HFF-Myc (cell line): ENCODE measurements around the gene PRORP.
"Not testable (repeated sequence)": the region's sequence is repeated elsewhere in the genome, so short reads cannot be mapped to it uniquely, and the experiment has no call there.

Experiments used
- DNase-seq: peaks from one replicate; pipeline ENCODE4 v3.0.0-alpha.2; 2011; ENCODE audit warnings: low read depth; ENCODE audit errors: extremely low read depth
- H3K4me3 ChIP-seq: replicated peaks from 2 replicates; pipeline ENCODE4 v1.5.1; 2011; ENCODE audit warnings: low read depth, mild to moderate bottlenecking, control low read depth, low read length
- TF ChIP-seq, protein P1 (sequence below): IDR thresholded peaks from 2 replicates; pipeline ENCODE4 v1.5.1; 2012; ENCODE audit warnings: mild to moderate bottlenecking, low read depth, low read length, control low read depth; ENCODE audit errors: missing control alignments

PRORP gene

DNA sequence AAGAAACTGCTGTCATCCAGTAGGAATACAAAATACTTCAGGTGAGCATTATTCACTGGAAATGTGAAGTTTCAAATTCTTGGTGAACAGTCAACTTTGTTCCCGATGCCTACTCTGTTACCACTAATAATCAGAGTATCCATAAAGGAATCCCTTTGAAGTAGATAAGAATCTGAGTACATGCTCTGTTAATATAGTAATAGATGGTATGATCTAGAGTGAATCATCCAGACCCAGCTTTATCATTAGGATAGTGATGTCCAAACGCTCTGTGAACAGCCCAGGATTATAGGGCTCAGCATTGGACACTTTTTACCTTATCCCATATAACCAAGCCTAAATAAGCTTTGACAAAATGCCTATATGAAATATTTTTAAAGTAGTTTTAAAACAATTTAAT lies 33.8 kb upstream of the PRORP start:
- no peak for DNase-seq
- no peak overlapping the region for H3K4me3 ChIP-seq
- TF ChIP-seq, protein P1, sequence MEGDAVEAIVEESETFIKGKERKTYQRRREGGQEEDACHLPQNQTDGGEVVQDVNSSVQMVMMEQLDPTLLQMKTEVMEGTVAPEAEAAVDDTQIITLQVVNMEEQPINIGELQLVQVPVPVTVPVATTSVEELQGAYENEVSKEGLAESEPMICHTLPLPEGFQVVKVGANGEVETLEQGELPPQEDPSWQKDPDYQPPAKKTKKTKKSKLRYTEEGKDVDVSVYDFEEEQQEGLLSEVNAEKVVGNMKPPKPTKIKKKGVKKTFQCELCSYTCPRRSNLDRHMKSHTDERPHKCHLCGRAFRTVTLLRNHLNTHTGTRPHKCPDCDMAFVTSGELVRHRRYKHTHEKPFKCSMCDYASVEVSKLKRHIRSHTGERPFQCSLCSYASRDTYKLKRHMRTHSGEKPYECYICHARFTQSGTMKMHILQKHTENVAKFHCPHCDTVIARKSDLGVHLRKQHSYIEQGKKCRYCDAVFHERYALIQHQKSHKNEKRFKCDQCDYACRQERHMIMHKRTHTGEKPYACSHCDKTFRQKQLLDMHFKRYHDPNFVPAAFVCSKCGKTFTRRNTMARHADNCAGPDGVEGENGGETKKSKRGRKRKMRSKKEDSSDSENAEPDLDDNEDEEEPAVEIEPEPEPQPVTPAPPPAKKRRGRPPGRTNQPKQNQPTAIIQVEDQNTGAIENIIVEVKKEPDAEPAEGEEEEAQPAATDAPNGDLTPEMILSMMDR = no peak

DNA sequence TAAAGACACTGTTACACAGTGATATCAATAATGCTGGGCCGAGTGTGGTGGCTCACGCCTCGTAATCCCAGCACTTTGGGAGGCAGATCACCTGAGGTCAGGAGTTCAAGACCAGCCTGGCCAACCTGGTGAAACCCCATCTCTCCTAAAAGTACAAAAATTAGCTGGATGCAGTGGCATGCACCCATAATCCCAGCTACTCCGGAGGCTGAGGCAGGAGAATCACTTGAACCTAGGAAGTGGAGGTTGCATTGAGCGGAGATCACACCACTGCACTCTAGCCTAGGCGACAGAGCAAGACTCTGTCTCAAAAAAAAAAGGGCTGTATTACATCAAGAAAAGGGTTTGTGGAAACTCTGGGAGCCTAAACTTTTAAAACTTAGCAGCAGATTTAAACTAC lies 27.7 kb upstream of the PRORP start:
- not testable (repeated sequence) for H3K4me3 ChIP-seq, DNase-seq

DNA sequence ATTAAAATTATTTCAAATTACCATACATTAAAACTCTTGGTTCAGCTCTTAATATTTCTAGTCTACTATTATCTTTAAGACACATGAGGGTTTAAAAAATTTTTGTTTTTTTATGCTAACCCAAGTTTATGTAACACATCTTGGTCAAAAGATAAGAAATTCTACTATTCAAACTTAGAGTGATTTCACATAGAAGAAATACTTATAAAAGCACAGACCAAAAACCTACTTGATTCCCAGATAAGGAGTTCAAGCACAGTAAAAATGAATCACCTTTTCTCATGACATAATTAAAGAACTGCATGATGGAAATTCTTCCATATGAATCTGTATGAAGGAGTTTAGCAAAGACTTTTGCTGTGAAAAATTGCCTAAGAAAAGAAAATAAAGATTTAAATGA lies 14.5 kb upstream of the PRORP start:
- no peak for DNase-seq
- H3K4me3 ChIP-seq = no peak overlapping the region
- TF ChIP-seq, protein P1 = no peak

DNA sequence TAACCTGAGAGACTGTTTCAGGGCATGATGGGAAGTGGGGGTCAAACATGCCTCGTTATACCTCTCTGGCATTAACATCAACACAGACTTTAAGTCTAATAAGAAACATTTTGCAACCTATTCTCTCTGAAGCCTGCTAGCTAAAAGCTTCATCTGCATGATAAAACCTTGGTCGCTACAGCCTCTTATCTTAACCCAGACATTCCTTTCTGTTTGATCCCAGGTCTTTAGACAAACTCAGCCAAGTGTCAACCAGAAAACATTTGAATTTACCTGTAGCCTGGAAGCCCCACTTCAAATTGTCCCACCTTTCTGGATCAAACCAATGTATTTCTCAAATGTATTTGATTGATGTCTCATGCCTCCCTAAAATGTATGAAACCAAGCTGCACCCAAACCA lies 9.7 kb upstream of the PRORP start:
- no peak overlapping the region for H3K4me3 ChIP-seq
- no peak for DNase-seq
- TF ChIP-seq, protein P1 = no peak

DNA sequence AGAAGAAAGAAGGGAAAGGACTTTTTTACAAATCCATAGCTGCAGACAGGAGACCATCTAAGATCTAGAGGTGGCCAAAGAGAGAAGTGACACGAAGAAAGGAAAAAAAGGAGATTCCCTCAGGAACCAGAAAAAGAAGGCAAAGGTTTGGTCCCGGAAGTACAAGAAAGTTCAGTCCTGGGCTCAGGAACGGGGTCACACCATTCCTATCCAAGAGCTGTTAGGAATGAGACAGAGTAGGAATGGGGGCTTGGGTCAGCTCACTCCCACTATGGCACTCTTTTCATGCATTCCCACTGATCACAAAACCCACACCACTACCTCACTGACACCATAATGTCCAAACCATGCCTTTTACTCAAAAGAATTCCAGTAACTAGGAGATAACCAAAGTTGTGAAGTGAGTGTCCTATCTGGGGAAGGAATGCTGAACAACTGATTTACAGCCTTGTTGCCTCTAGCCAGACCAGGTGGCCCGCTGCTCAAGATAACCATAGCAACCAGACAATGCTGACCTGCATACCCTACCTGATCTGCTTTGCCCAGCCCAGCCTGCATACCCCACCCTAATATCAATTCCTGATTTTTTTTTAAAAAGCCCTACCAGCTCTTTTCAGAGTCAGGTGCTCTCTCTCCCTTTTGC lies 8.9 kb upstream of the PRORP start:
- TF ChIP-seq, protein P1 = no peak
- H3K4me3 ChIP-seq = no peak overlapping the region
- DNase-seq = no peak

DNA sequence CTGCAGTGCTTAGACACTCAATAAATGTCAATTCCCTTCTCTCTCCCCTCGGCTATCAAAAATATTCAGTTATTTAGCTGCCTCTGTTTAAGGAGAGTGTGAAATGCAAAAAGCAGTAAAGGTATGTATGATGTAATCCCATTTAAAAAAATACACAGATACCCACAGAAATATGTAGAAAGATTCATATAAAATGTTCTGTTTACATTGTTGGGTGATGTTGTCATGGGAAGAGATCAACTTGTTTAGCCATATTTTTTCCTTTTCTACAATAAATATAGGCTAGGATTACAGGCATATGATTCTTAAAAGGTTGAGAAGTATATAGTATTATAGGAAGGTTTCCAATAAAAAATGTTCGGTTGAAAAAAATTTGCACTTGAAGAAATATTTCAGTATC lies 8.3 kb upstream of the PRORP start:
- TF ChIP-seq, protein P1 = no peak
- H3K4me3 ChIP-seq = no peak overlapping the region
- no peak for DNase-seq

DNA sequence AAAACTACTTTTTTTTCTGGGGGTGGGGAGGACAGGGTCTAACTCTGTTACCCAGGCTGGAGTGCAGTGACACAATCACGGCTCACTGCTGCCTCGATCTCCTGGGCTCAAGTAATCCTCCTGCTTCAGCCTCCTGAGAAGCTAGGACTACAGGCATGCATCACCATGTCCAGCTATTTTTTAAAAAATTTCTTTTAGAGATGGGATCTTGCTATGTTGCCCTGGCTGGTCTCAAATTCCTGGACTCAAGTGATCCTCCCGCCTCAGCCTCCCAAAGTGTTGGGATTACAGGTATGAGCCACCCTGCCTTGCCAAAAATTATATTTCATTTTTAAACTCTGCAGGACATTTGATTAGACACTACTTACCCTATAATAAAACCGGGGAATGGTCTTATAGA lies 6.1 kb upstream of the PRORP start:
- no peak for DNase-seq
- no peak overlapping the region for H3K4me3 ChIP-seq
- TF ChIP-seq, protein P1 = no peak
